K562 (cell line): ENCODE data around the gene ZC3HAV1L. TPM values are rescaled to one million over a fixed set of nuclear protein-coding genes. Genes with fewer than 3 reads are reported as not detected.

Source experiments
- AFF4 ChIP-seq: sonication (generic); formaldehyde crosslinking; IDR thresholded peaks from 2 replicates; pipeline ENCODE4 v1.8.0; 2023; ENCODE audit warnings: mild to moderate bottlenecking, missing genetic modification reagents
- CCAR2 ChIP-seq: fragments of 200-400 bp; formaldehyde crosslinking; IDR thresholded peaks from 2 replicates; pipeline ENCODE4 v1.6.1; 2017; ENCODE audit warnings: mild to moderate bottlenecking, low read depth, low read length
- CSDE1 ChIP-seq, 2 experiments: fragments of 450-650 bp; IDR thresholded peaks; 2 replicates each; pipeline ENCODE4 v1.6.1; 2016; ENCODE audit warnings: mild to moderate bottlenecking in 1 of 2
- DEAF1 ChIP-seq: fragments of 450-650 bp; formaldehyde crosslinking; IDR thresholded peaks from 2 replicates; pipeline ENCODE4 v1.4.0; 2020; ENCODE audit warnings: mild to moderate bottlenecking, moderate library complexity
- EWSR1 ChIP-seq: fragments of 450-650 bp; IDR thresholded peaks from 2 replicates; pipeline ENCODE4 v1.6.1; 2018; ENCODE audit warnings: borderline replicate concordance, mild to moderate bottlenecking, low read depth, moderate library complexity; ENCODE audit not compliant: partially characterized antibody
- IRF2 ChIP-seq: sonication (generic); formaldehyde crosslinking; IDR thresholded peaks from 2 replicates; pipeline ENCODE4 v1.8.1; 2022; ENCODE audit warnings: mild to moderate bottlenecking, missing genetic modification reagents
- PHB2 ChIP-seq: fragments of 450-650 bp; IDR thresholded peaks from 2 replicates; pipeline ENCODE4 v1.6.1; 2017; ENCODE audit warnings: low read depth
- RAD21 ChIP-seq, 2 experiments: fragments of 250-450 bp in 1 of 2; fragments of 450-650 bp in 1 of 2; sonication (Bioruptor Pico) in 1 of 2; formaldehyde crosslinking in 1 of 2; IDR thresholded peaks in 1 of 2; conservative IDR thresholded peaks in 1 of 2; 2 replicates each; pipeline versions ENCODE4 v1.4.0 to v1.8.0; 2020 to 2022; ENCODE audit warnings: mild to moderate bottlenecking in 2 of 2, moderate library complexity in 1 of 2
- SAFB ChIP-seq: fragments of 200-400 bp; formaldehyde crosslinking; IDR thresholded peaks from 2 replicates; pipeline ENCODE4 v1.6.1; 2017; ENCODE audit warnings: low read depth, low read length, borderline replicate concordance
- SMAD3 ChIP-seq: fragments of 450-650 bp; formaldehyde crosslinking; conservative IDR thresholded peaks from 2 replicates; pipeline ENCODE4 v1.4.0; 2020; ENCODE audit warnings: mild to moderate bottlenecking
- SNRNP70 ChIP-seq: fragments of 200-400 bp; formaldehyde crosslinking; optimal IDR thresholded peaks from 2 replicates; pipeline ENCODE3; 2017; ENCODE audit warnings: low read depth, low read length
- TGIF2 ChIP-seq: sonication (generic); formaldehyde crosslinking; IDR thresholded peaks from 2 replicates; pipeline ENCODE4 v1.8.1; 2022; ENCODE audit warnings: mild to moderate bottlenecking, missing genetic modification reagents, moderate library complexity
- ZBTB2 ChIP-seq: fragments of 450-650 bp; IDR thresholded peaks from 2 replicates; pipeline ENCODE4 v1.6.1; 2016; ENCODE audit warnings: antibody characterized with exemption
- ZNF217 ChIP-seq: sonication (generic); formaldehyde crosslinking; IDR thresholded peaks from 2 replicates; pipeline ENCODE4 v1.8.0; 2022; ENCODE audit warnings: mild to moderate bottlenecking, missing genetic modification reagents
- ZNF23 ChIP-seq: fragments of 250-450 bp; sonication (Bioruptor Pico); IDR thresholded peaks from 2 replicates; pipeline ENCODE4 v1.4.0; 2020; ENCODE audit warnings: mild to moderate bottlenecking
- polyA plus RNA-seq, 8 experiments: library from polyadenylated mRNA; depleted of rRNA in 4 of 8; stranded (reverse) in 5 of 8; unstranded in 3 of 8; fragments of >200 nt; fragmentation: Nextera tagmentation in 2 of 8; fragmentation: Illumina TruSeq in 1 of 8; extraction: Ambion mirVana in 2 of 8; extraction: Trizol in 1 of 8; gene quantifications; 2 replicates each; pipeline versions ENCODE4 v1.2.1 to v1.2.3, GENCODE V29; 2011 to 2014; ENCODE audit warnings: inconsistent platforms in 1 of 8, missing spikeins in 1 of 8
- total RNA-seq, 7 experiments: library from RNA; depleted of rRNA in 6 of 7; stranded (reverse); fragments of >200 nt in 6 of 7; fragmentation: Illumina TruSeq in 2 of 7; extraction: Trizol in 2 of 7; gene quantifications; 2 replicates each; pipeline versions ENCODE4 v1.2.1 to v1.2.3, GENCODE V29; 2011 to 2021; ENCODE audit warnings: low replicate concordance in 1 of 7
- TF ChIP-seq, protein P1 (sequence below): fragments of 150-350 bp; IDR thresholded peaks from 2 replicates; pipeline ENCODE4 v1.6.1; 2014; ENCODE audit warnings: low read depth, mild to moderate bottlenecking, low read length, borderline replicate concordance

Gene ZC3HAV1L
- total and polyA plus RNA-seq, 9 of the 15 experiments (the other 6 are each of a cell fraction or from before 2014, with no cell fraction given), result not detected

- no peak for TF ChIP-seq IRF2 (CRISPR knock-in tag)
- TF ChIP-seq EWSR1, result no peak
- no peak for TF ChIP-seq CCAR2
- TF ChIP-seq AFF4 (CRISPR knock-in tag), result peak; percentile 49; the same call in 1 of the 2 replicates
- TF ChIP-seq SNRNP70, result no peak
- no peak; the same call in 1 of the 2 replicates for TF ChIP-seq TGIF2 (CRISPR knock-in tag)
- peak; percentile 23; the same call in 1 of the 2 replicates for TF ChIP-seq PHB2
- TF ChIP-seq RAD21 (CRISPR knock-in tag; conservative IDR thresholded peaks at IDR 0.05 in 1 of 2, IDR thresholded peaks at IDR 0.05 in 1 of 2), result peak; percentile 5 to 28; a peak in 2 of 4 replicates
- no peak for TF ChIP-seq ZNF23 (CRISPR knock-in tag)
- TF ChIP-seq ZNF217 (CRISPR knock-in tag), result no peak
- no peak for TF ChIP-seq CSDE1 (IDR thresholded peaks at IDR 0.05)
- TF ChIP-seq SMAD3, result peak; percentile 66; the same call in 1 of the 2 replicates
- TF ChIP-seq, protein P1, sequence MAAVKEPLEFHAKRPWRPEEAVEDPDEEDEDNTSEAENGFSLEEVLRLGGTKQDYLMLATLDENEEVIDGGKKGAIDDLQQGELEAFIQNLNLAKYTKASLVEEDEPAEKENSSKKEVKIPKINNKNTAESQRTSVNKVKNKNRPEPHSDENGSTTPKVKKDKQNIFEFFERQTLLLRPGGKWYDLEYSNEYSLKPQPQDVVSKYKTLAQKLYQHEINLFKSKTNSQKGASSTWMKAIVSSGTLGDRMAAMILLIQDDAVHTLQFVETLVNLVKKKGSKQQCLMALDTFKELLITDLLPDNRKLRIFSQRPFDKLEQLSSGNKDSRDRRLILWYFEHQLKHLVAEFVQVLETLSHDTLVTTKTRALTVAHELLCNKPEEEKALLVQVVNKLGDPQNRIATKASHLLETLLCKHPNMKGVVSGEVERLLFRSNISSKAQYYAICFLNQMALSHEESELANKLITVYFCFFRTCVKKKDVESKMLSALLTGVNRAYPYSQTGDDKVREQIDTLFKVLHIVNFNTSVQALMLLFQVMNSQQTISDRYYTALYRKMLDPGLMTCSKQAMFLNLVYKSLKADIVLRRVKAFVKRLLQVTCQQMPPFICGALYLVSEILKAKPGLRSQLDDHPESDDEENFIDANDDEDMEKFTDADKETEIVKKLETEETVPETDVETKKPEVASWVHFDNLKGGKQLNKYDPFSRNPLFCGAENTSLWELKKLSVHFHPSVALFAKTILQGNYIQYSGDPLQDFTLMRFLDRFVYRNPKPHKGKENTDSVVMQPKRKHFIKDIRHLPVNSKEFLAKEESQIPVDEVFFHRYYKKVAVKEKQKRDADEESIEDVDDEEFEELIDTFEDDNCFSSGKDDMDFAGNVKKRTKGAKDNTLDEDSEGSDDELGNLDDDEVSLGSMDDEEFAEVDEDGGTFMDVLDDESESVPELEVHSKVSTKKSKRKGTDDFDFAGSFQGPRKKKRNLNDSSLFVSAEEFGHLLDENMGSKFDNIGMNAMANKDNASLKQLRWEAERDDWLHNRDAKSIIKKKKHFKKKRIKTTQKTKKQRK, result no peak
- TF ChIP-seq SAFB, result no peak
- TF ChIP-seq ZBTB2, result peak; percentile 79; the same call in 1 of the 2 replicates
- TF ChIP-seq DEAF1 (CRISPR knock-in tag), result 0 out of 2 replicates have a peak, but pooled peaks have one; percentile 4
These were observed 8.3 kb upstream of the ZC3HAV1L start (continued) for GRCh38 chr7:139043823-139044812.
